ENCODE results near the gene PAXIP1. TPM values are rescaled to one million over a fixed set of nuclear protein-coding genes. Genes with fewer than 3 reads are reported as not detected.

Gene PAXIP1
- total RNA-seq, 1 donor from 2014 or later = 9.1 TPM

Other genes with a start within 250 kb of the PAXIP1 start
- gene HTR5A, start 67.2 kb upstream of the PAXIP1 start, total RNA-seq = not detected